Ovary (tissue), 9 donors: ENCODE measurements around the gene ATCAY. TPM values are rescaled to one million over a fixed set of nuclear protein-coding genes. Genes with fewer than 3 reads are reported as not detected.

Experiments
- DNase-seq, 5 donors: peaks; one replicate each; pipeline ENCODE4 v3.0.0-alpha.2; 2019 to 2020
- H3K27ac ChIP-seq, 2 donors: fragments of 200-600 bp; one replicate each; pipeline versions ENCODE4 v1.5.1 to v1.8.0; 2019 to 2022
- H3K27me3 ChIP-seq: fragments of 200-600 bp; one replicate; pipeline ENCODE4 v1.8.0; 2022
- H3K36me3 ChIP-seq: fragments of 200-600 bp; sonication (generic); one replicate; pipeline ENCODE4 v1.5.1; 2019
- H3K4me1 ChIP-seq: one replicate; pipeline ENCODE4 v1.8.1; 2013; ENCODE audit warnings: mild to moderate bottlenecking, moderate library complexity; ENCODE audit not compliant: insufficient read depth
- H3K4me3 ChIP-seq: fragments of 200-600 bp; sonication (generic); one replicate; pipeline ENCODE4 v1.5.1; 2017
- H3K9me3 ChIP-seq, 2 donors: fragments of 200-600 bp in 1 of 2; sonication (generic) in 1 of 2; one replicate each; pipeline versions ENCODE4 v1.5.1 to v1.8.1; 2013 to 2019; ENCODE audit warnings: mild to moderate bottlenecking in 1 of 2, moderate library complexity in 1 of 2
- CTCF ChIP-seq, 3 donors: fragments of 450-650 bp in 2 of 3; fragments of 200-600 bp in 1 of 3; IDR thresholded peaks; one replicate each; pipeline versions ENCODE4 v1.5.1 to v1.8.0; 2016 to 2022; ENCODE audit warnings: antibody characterized with exemption in 3 of 3, mild to moderate bottlenecking in 1 of 3
- EP300 ChIP-seq: sonication (generic); formaldehyde crosslinking; IDR thresholded peaks from one replicate; pipeline ENCODE4 v1.6.1; 2017; ENCODE audit warnings: antibody characterized with exemption
- POLR2A ChIP-seq: fragments of 450-650 bp; IDR thresholded peaks from one replicate; pipeline ENCODE4 v1.6.1; 2017; ENCODE audit warnings: antibody characterized with exemption, mild to moderate bottlenecking, moderate library complexity
- WGBS, 3 donors: extraction: QIAGEN DNeasy Blood & Tissue Kit in 1 of 3; methylation state at CpG; one replicate each; pipeline versions ENCODE4 v1.1.5 to v1.1.7; 2013 to 2017; 5-methylcytosine and 5-hydroxymethylcytosine counted together
- intact Hi-C, 4 donors: fragments of 100-400 bp; cut with DNase I; formaldehyde crosslinking; loops; one replicate each; pipeline versions ENCODE4 v1.11.0 to v1.15.1; 2022 to 2023
- polyA plus RNA-seq, 2 donors: library from polyadenylated mRNA; stranded (reverse); fragments of 200-250 nt in 1 of 2; fragments of 350-450 nt in 1 of 2; fragmentation: Illumina TruSeq in 1 of 2; extraction: RNeasy Lipid Tissue Mini Kit (QIAGEN cat#74804) in 1 of 2; gene quantifications; one replicate each; pipeline ENCODE4 v1.2.3, GENCODE V29; 2013 to 2014
- total RNA-seq, 7 donors: library from RNA; depleted of rRNA in 2 of 7; stranded (reverse); fragments of >200 nt in 2 of 7; fragmentation: NEBNext Ultra II Directional in 3 of 7; extraction: Animal tissue kit (Norgen Biotek cat#: 25700) in 3 of 7; gene quantifications; one replicate each; pipeline versions ENCODE4 v1.1.0 to v1.2.4, GENCODE V29; 2016 to 2023
- donor health status: DM: no; HTN: no; CAD: no; lungs with moderate emphysema.
- donor health status: DM: no; HTN: no; CAD: no.
- donor health status: Bipolar disorder and iron deficiency.
- donor health status: DM: yes; HTN: yes; CAD: no.
- donor health status: DM: no; HTN: no; CAD: no.
- donor health status: DM: yes; HTN: yes; CAD: no.

The ATCAY gene
- total and polyA plus RNA-seq, 9 donors: 0.31 TPM; not detected in 8

DNA sequence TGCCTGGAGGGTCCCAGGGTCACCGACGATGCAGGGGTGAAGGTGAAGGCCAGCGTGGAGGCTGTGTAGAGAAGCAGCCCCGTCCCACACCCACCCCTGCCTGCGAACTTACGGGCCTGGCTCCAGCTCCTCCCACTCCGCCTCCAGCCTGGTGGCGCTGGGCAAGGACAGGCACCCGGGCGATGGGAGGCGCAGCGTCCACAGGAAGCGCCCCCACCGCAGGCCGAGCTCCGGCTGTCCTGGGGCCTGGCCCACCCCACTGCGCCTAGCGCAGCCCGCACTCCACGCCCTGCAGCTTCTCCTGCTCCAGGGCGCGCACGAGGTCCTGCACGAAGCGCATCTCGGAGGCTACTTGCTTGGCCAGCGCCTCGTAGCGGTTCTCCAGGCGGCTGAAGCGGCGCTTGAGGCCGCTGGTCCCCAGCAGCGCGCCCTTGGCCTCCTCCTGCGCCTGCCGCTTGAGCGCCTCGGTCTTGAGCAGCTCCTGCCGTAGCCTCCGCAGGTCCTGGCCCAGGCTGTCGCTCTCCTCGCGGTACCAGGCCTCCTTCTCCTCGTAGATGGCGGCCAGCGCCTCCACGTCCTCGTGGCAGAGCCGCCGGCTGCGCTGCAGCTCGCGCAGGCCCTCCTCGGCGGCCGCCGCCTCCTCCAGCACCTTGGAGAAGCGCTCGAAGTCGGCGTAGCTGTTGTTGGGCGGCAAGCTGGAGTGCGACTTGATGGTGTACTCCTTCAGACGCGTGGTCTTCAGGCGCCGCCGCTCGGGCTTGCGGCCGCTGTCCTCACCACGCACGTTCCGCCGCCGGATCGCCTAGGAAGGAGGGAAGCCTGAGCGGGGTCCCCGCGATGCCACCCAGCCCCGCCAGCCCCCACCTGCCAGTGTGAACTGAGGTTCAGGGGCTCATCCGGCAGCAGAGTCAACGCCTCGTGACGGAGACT, 78.6 kb downstream of the ATCAY start:
- Histone ChIP-seq H3K27me3 (no peaks in the 10 kb centered on the region), H3K27ac (no peak overlapping the region), H3K4me3 (no peak overlapping the region), H3K9me3 (no peaks in the 10 kb centered on the region), H3K4me1 (no peaks in the 10 kb centered on the region), H3K36me3 (no peaks in the 10 kb centered on the region)
- WGBS, 3 donors: 92 to 95% (median 93%) methylated on average over 83 to 86 of the region's 86 CpGs
- no peak for TF ChIP-seq CTCF (IDR thresholded peaks at IDR 0.05)
- DNase-seq: peak in 2 of 5 donors; percentile 23 to 38
- intact Hi-C loops: no loop called here

DNA sequence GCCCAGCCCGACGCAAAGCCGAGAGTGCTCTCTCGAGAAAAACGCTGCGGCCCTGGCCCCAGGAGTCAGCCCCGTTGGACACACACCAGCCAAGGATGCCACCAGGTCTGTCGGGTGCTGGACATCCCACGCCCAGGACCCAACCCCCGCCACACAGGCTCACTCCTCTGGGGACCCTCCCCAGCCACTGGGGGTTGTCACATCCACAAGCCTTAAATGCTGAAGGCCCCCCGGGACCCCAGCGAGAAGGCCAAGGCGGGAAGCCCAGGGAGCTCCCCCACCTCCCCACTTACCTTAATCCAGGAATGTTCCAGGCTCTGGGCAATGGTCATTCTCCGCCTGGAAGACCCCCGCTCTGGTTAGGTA, 79.3 kb downstream of the ATCAY start:
- no peak overlapping the region for H3K27ac ChIP-seq
- intact Hi-C loops: no loop called here
- H3K9me3 ChIP-seq: no peaks in the 10 kb centered on the region
- no peaks in the 10 kb centered on the region for H3K27me3 ChIP-seq
- TF ChIP-seq POLR2A (no peak), CTCF (IDR thresholded peaks at IDR 0.05) (no peak), EP300 (no peak)
- H3K4me3 ChIP-seq: no peak overlapping the region
- H3K4me1 ChIP-seq: no peaks in the 10 kb centered on the region
- WGBS, 3 donors: 90 to 98% (median 94%) methylated on average over 8 to 15 of the region's 15 CpGs
- DNase-seq: no peak
- H3K36me3 ChIP-seq: no peaks in the 10 kb centered on the region

GRCh38 chr19:3961007-3961406, 80.5 kb downstream of the ATCAY start:
- Histone ChIP-seq H3K9me3 (no peaks in the 10 kb centered on the region), H3K27me3 (no peaks in the 10 kb centered on the region), H3K4me1 (peaks cover 1% of the 10 kb centered on the region), H3K36me3 (no peaks in the 10 kb centered on the region), H3K4me3 (no peak overlapping the region), H3K27ac (no peak overlapping the region)
- intact Hi-C loops: no loop called here
- TF ChIP-seq EP300 (no peak), POLR2A (no peak), CTCF (IDR thresholded peaks at IDR 0.05) (no peak)
- peak in 1 of 5 donors; percentile 37 for DNase-seq
- WGBS, 3 donors: 88 to 91% (median 90%) methylated on average over 24 of the region's 24 CpGs

DNA sequence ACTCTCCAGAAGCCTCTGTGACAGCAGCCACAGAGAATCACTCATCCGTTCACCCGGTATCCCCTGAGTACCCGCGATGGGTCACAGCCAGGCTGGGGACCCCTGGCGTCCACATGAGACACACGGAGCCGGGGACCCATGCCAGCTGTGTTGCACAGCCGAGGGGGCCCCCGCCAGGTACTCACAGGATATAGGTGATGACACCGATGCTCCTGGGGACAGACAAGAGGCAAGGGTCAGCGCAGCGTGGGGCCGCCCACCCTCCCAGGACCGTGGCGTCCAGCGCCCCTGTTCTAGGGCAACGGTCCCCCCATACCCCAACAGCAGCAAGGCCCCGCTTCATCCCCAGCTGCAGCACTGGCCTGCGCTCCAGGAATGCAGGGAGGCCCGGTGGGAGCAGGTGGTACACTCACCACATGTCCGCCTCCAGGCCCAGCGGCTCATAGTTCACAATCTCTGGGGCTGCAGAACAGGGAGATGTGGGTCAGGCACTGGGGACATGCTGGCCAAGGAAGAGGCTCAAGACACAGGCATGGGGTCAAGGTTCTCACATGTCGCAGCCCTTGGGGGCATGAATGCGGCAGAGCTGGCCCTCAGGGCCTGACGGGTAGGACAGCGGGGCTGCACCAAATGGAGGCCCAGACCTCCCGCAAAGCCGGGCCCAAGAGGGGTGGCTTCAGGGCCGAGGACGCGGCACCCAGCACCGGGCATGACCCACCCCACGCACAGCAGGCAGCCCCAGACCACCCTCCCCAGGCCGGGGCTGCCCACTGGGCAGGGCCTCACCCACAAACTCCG, 83.2 kb downstream of the ATCAY start:
- Histone ChIP-seq H3K9me3 (no peaks in the 10 kb centered on the region), H3K27ac (no peak overlapping the region), H3K4me1 (peaks cover 7% of the 10 kb centered on the region), H3K4me3 (no peak overlapping the region), H3K36me3 (no peaks in the 10 kb centered on the region), H3K27me3 (no peaks in the 10 kb centered on the region)
- peak in 2 of 5 donors; percentile 24 to 27 for DNase-seq
- intact Hi-C loops: no loop called here
- WGBS, 3 donors: 85 to 91% (median 87%) methylated on average over 35 of the region's 35 CpGs
- TF ChIP-seq POLR2A (no peak), EP300 (no peak), CTCF (IDR thresholded peaks at IDR 0.05) (no peak)
